ENCODE measurements around the gene PIGBOS1.

PIGBOS1 gene

DNA sequence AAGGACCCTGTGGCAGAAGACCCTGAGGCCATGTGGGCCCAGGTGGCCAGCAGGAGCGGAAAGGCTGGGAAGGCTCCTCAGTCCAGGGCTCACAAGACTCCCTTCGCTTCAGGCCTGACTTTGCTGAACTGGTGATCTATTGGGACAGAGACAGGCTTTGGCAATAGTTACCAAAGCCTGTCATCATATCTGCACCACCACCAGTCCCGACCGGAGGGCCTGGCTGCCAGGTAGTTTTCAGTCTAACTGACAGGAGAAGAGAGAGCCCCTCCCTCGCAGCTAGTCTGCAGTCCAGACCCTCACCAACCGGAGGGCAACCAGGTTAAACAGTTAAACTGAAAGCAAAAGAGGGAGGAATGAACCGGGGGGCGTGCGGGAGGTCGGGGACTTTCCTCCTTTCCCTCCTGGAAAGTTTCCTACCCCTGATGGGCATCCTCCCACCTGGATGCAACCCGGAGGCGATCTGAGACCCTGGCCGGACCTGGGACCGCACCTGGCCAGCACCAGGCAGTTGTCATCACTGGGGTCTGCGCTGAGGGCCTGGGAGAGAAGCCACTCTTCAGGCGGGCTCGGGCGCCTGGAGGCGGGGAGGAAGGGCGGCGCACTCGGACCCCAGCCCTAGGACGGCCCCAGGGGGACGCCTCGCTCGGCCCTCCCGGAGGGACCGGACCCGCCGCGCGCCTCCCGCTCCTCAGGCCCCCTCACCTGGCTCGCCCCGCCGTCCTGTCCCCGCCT is 29.7 kb downstream of the PIGBOS1 start:
- peak; percentile 62 for TF ChIP-seq ZBTB7A (IDR thresholded peaks at IDR 0.05; ENCODE audit: low read depth)
- TF ChIP-seq EGR1 (IDR thresholded peaks at IDR 0.05): no peak
- TF ChIP-seq CREB1 (IDR thresholded peaks at IDR 0.05; ENCODE audit: low read depth): no peak
- TF ChIP-seq EP300 (IDR thresholded peaks at IDR 0.05; ENCODE audit: borderline replicate concordance): no peak

DNA sequence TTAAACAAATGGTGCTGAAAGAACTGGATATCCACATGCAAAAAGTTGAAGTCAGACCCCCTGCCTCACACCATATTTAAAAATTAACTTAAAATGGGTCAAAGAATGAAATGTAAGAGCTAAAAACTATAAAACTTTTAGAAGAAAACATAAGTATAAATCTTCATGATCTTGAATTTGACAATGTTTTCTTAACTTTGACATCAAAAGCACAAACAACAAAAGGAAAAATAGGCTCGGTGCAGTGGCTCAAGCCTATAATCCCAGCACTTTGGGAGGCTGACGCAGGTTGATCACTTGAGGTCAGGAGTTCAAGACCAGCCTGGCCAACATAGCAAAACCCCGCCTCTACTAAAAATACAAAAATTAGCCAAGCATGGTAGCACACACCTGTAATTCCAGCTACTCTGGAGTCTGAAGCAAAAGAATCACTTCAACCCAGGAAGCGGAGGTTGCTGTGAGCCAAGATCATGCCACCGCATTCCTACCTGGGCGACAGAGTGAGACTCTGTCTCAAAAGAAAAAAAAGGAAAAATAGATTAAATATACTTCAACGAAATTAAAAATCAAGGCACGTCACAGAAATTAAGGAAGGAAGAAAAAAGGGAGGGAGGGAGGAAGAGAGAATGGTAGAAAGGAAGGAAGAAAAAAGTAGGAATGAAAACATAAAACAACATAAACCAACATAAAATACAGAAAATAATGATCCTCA is 30.8 kb downstream of the PIGBOS1 start:
- TF ChIP-seq YY1 (IDR thresholded peaks at IDR 0.05; ENCODE audit: low read depth) (no peak), CREB1 (IDR thresholded peaks at IDR 0.05; ENCODE audit: low read depth) (no peak), CEBPB (IDR thresholded peaks at IDR 0.05) (no peak), EP300 (IDR thresholded peaks at IDR 0.05; ENCODE audit: borderline replicate concordance) (no peak)
- TF ChIP-seq, protein P1, sequence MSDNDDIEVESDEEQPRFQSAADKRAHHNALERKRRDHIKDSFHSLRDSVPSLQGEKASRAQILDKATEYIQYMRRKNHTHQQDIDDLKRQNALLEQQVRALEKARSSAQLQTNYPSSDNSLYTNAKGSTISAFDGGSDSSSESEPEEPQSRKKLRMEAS (IDR thresholded peaks at IDR 0.05): no peak
- TF ChIP-seq, protein P2, sequence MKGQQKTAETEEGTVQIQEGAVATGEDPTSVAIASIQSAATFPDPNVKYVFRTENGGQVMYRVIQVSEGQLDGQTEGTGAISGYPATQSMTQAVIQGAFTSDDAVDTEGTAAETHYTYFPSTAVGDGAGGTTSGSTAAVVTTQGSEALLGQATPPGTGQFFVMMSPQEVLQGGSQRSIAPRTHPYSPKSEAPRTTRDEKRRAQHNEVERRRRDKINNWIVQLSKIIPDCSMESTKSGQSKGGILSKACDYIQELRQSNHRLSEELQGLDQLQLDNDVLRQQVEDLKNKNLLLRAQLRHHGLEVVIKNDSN (IDR thresholded peaks at IDR 0.05): no peak

DNA sequence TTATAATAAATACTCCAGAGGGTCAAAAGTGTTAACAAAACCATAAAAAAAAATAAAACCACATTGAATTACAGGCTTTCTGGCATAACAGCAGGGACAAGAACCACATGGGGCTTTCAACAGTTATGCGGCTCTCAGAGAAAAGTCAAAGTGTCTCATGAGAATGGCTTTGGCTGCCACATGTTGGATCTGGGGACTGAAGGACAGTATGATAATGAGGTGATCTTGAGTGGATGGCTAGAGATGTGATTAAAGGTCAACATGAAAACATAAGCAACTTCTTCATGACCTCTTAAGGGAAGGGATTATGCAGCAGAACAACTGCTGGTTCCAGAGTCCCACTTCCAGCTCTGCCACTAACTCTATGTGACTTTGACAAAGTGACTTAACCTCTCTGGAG is 34.5 kb downstream of the PIGBOS1 start:
- TF ChIP-seq TEAD4 (IDR thresholded peaks at IDR 0.05) (no peak), RAD21 (IDR thresholded peaks at IDR 0.05; ENCODE audit: low read depth) (no peak), TAF1 (IDR thresholded peaks at IDR 0.05; ENCODE audit: low read depth) (no peak), ZBTB7A (IDR thresholded peaks at IDR 0.05; ENCODE audit: low read depth) (no peak), EP300 (IDR thresholded peaks at IDR 0.05; ENCODE audit: borderline replicate concordance) (no peak), YY1 (IDR thresholded peaks at IDR 0.05; ENCODE audit: low read depth) (no peak), FOXM1 (IDR thresholded peaks at IDR 0.05; ENCODE audit: borderline replicate concordance, low read depth) (no peak), CEBPB (IDR thresholded peaks at IDR 0.05) (no peak), EGR1 (IDR thresholded peaks at IDR 0.05) (no peak), CREB1 (IDR thresholded peaks at IDR 0.05; ENCODE audit: low read depth) (no peak), NFIC (IDR thresholded peaks at IDR 0.05) (no peak), TCF12 (IDR thresholded peaks at IDR 0.05; ENCODE audit: low read depth) (no peak)
- TF ChIP-seq, protein P3, sequence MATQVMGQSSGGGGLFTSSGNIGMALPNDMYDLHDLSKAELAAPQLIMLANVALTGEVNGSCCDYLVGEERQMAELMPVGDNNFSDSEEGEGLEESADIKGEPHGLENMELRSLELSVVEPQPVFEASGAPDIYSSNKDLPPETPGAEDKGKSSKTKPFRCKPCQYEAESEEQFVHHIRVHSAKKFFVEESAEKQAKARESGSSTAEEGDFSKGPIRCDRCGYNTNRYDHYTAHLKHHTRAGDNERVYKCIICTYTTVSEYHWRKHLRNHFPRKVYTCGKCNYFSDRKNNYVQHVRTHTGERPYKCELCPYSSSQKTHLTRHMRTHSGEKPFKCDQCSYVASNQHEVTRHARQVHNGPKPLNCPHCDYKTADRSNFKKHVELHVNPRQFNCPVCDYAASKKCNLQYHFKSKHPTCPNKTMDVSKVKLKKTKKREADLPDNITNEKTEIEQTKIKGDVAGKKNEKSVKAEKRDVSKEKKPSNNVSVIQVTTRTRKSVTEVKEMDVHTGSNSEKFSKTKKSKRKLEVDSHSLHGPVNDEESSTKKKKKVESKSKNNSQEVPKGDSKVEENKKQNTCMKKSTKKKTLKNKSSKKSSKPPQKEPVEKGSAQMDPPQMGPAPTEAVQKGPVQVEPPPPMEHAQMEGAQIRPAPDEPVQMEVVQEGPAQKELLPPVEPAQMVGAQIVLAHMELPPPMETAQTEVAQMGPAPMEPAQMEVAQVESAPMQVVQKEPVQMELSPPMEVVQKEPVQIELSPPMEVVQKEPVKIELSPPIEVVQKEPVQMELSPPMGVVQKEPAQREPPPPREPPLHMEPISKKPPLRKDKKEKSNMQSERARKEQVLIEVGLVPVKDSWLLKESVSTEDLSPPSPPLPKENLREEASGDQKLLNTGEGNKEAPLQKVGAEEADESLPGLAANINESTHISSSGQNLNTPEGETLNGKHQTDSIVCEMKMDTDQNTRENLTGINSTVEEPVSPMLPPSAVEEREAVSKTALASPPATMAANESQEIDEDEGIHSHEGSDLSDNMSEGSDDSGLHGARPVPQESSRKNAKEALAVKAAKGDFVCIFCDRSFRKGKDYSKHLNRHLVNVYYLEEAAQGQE (IDR thresholded peaks at IDR 0.05; ENCODE audit: low read depth): no peak
- TF ChIP-seq, protein P1 (IDR thresholded peaks at IDR 0.05): no peak
- TF ChIP-seq, protein P2 (IDR thresholded peaks at IDR 0.05): no peak

DNA sequence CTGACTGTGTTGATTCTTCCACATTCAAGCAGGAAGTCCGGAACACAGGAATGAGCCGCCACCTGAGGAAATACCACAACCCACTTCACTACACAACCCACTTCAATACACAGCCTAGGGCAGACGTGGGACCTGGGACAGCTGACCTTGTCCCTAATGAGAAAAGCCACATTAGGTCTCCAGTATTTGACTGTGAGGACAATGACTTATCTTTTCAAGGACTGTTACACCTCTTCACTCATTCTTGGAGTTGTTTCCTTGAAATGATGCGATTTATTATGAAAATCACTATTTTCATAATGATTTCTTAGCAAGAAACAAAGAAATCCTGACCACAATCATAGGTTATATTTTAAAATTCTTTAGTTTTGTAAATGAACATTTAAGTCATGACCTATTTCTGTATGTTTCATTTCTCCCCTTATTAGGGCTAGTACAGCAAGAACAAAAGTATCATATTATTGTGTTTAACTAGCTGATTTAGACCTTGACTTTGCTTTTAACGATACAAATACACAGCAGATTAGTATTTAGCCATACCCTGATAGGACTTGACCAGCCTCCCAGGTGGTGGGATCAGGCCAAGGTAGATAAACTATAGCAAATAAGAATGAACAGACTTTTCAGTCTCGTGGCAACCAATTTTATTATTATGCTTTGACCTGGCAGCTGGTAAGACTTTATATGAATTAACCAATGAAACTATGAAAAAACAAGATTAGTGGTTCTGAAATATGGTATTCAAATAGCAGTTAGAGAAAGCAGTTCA is 35.4 kb downstream of the PIGBOS1 start:
- TF ChIP-seq EP300 (IDR thresholded peaks at IDR 0.05; ENCODE audit: borderline replicate concordance) (no peak), ZBTB7A (IDR thresholded peaks at IDR 0.05; ENCODE audit: low read depth) (no peak), RAD21 (IDR thresholded peaks at IDR 0.05; ENCODE audit: low read depth) (no peak), TCF12 (IDR thresholded peaks at IDR 0.05; ENCODE audit: low read depth) (no peak), TAF1 (IDR thresholded peaks at IDR 0.05; ENCODE audit: low read depth) (no peak), EGR1 (IDR thresholded peaks at IDR 0.05) (no peak), CEBPB (IDR thresholded peaks at IDR 0.05) (no peak), YY1 (IDR thresholded peaks at IDR 0.05; ENCODE audit: low read depth) (no peak), NFIC (IDR thresholded peaks at IDR 0.05) (no peak), CREB1 (IDR thresholded peaks at IDR 0.05; ENCODE audit: low read depth) (no peak), TEAD4 (IDR thresholded peaks at IDR 0.05) (no peak), FOXM1 (IDR thresholded peaks at IDR 0.05; ENCODE audit: borderline replicate concordance, low read depth) (no peak)
- TF ChIP-seq, protein P2 (IDR thresholded peaks at IDR 0.05): no peak
- TF ChIP-seq, protein P3 (IDR thresholded peaks at IDR 0.05; ENCODE audit: low read depth): no peak
- TF ChIP-seq, protein P1 (IDR thresholded peaks at IDR 0.05): no peak
